Transverse colon (tissue), 1 donor: Measurements from ENCODE around the gene REST.

Source experiments
- EP300 ChIP-seq: sonication (generic); formaldehyde crosslinking; IDR thresholded peaks from one replicate; pipeline ENCODE4 v1.6.1; 2017; ENCODE audit warnings: antibody characterized with exemption, low read depth
- POLR2A ChIP-seq: fragments of 450-650 bp; IDR thresholded peaks from one replicate; pipeline ENCODE4 v1.6.1; 2016; ENCODE audit warnings: antibody characterized with exemption, mild to moderate bottlenecking, moderate library complexity

DNA sequence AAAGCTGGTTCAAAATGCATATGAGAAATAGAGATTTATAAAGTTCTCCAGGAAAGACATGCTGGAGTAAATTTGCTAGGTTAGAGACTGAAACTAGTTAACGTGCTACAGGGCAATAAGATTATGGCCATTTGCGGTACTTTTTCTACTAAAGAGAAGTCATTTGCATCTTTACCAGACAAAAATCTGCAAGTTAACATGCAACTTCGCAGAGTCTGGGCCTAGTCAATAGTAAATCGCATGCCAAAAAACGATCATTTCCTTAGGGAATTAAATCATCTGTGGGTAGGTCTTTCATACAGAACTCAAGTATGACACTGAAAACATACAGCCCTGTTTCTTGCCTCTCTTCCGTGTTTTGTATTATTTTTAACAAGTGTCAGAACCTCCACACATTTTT is 32.8 kb upstream of the REST start:
- no peak for TF ChIP-seq POLR2A
- TF ChIP-seq EP300: no peak
